ENCODE results near the gene TMCO4. TPM values are rescaled to one million over a fixed set of nuclear protein-coding genes. Genes with fewer than 3 reads are reported as not detected.

TMCO4 gene
- total and polyA plus RNA-seq, 3 experiments from 2014 or later = 16.5 to 18.2 (median 16.6) TPM

Other genes starting within 250 kb of the TMCO4 start
- gene NBL1, start 155.6 kb downstream of the TMCO4 start, total RNA-seq = 10 to 100 TPM; 35.6 to 36.3 TPM
- gene NBL1, start 155.6 kb downstream of the TMCO4 start, polyA plus RNA-seq = 8.1 TPM
- gene HTR6, start 135.0 kb downstream of the TMCO4 start, total RNA-seq = not detected
- gene HTR6, start 135.0 kb downstream of the TMCO4 start, polyA plus RNA-seq = not detected
- not detected for gene RNF186, start 15.4 kb upstream of the TMCO4 start, total RNA-seq
- gene RNF186, start 15.4 kb upstream of the TMCO4 start, polyA plus RNA-seq = not detected
- gene OTUD3, start 82.5 kb upstream of the TMCO4 start, total RNA-seq = 1 to 10 TPM; 6.0 to 7.9 TPM
- 1.1 TPM for gene OTUD3, start 82.5 kb upstream of the TMCO4 start, polyA plus RNA-seq
- not detected for gene PLA2G2E, start 123.7 kb upstream of the TMCO4 start, total RNA-seq
- not detected for gene PLA2G2E, start 123.7 kb upstream of the TMCO4 start, polyA plus RNA-seq
- not detected for gene PLA2G2A, start 179.7 kb upstream of the TMCO4 start, total RNA-seq
- gene PLA2G2A, start 179.7 kb upstream of the TMCO4 start, polyA plus RNA-seq = not detected